Measurements from ENCODE around the gene CCN5.

- TF ChIP-seq RAD21 (IDR thresholded peaks at IDR 0.05; ENCODE audit: low read depth) (no peak), REST (IDR thresholded peaks at IDR 0.05; ENCODE audit: low read depth) (no peak)
Measured at GRCh38 chr20:44725837-44726236, 10.7 kb downstream of the CCN5 start.
